Muscle layer of colon (tissue), 2 donors: ENCODE data around the gene CRYBB2.
"Not testable (repeated sequence)": the region's sequence is repeated elsewhere in the genome, so short reads cannot be mapped to it uniquely, and the experiment has no call there.

ENCODE experiments used
- H3K27ac ChIP-seq: one replicate; pipeline ENCODE4 v1.7.0; 2013; ENCODE audit warnings: low read depth, mild to moderate bottlenecking, low read length, moderate library complexity
- H3K27me3 ChIP-seq, 2 donors: one replicate each; pipeline ENCODE4 v1.7.0; 2013; ENCODE audit warnings: low read length in 2 of 2, mild to moderate bottlenecking in 2 of 2; ENCODE audit not compliant: insufficient read depth in 2 of 2, control insufficient read depth in 1 of 2
- H3K36me3 ChIP-seq: one replicate; pipeline ENCODE4 v1.7.0; 2013; ENCODE audit warnings: mild to moderate bottlenecking, low read length; ENCODE audit not compliant: insufficient read depth
- H3K4me1 ChIP-seq: one replicate; pipeline ENCODE4 v1.7.0; 2013; ENCODE audit warnings: mild to moderate bottlenecking, low read length; ENCODE audit not compliant: insufficient read depth
- H3K4me3 ChIP-seq, 2 donors: one replicate each; pipeline ENCODE4 v1.7.0; 2013; ENCODE audit warnings: low read length in 2 of 2, low read depth in 1 of 2, mild to moderate bottlenecking in 1 of 2, moderate library complexity in 1 of 2
- H3K9ac ChIP-seq: one replicate; pipeline ENCODE4 v1.7.0; 2013; ENCODE audit warnings: low read length
- H3K9me3 ChIP-seq: one replicate; pipeline ENCODE4 v1.7.0; 2013; ENCODE audit warnings: mild to moderate bottlenecking, low read length
- donor health status: abdominal sarcoma.
- donor health status: Adenocarcinoma of cecum.

CRYBB2 gene, protein sequence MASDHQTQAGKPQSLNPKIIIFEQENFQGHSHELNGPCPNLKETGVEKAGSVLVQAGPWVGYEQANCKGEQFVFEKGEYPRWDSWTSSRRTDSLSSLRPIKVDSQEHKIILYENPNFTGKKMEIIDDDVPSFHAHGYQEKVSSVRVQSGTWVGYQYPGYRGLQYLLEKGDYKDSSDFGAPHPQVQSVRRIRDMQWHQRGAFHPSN

DNA sequence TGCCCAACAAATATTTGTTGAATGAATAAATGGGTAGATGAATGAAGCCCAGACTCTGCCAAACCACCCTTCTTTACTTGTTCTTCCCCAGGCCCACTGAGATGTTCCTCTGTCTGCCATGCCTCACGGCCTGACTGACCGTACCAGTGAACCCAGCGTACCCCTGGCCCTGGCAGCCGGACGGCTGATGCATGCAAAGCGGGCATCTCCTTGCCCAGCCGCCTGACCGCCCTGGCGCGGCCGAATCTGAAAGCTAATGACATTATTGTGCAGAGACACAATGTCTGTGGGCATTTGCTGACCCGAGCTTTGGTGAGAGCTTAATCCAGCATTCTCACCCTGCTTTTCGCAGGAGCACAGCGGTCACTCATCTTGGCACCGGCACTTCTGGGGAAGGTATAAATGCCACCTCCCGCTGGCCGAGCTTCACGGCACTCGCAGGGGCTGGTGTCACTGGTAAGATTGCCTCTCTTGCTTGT lies at the start of gene CRYBB2:
Gene CRYBB2, plus strand, starts transcription at position 429 of the 479 bp plus-strand sequence. CDS start 1,791 bp downstream, outside the sequence.
- Histone ChIP-seq H3K27me3 (no peaks in the 10 kb centered on the region), H3K9ac (no peak within 1 kb of the TSS), H3K36me3 (no peaks in the 10 kb centered on the region), H3K4me1 (no peaks in the 10 kb centered on the region), H3K9me3 (no peaks in the 10 kb centered on the region), H3K4me3 (no peak within 1 kb of the TSS), H3K27ac (no peak within 1 kb of the TSS)

DNA sequence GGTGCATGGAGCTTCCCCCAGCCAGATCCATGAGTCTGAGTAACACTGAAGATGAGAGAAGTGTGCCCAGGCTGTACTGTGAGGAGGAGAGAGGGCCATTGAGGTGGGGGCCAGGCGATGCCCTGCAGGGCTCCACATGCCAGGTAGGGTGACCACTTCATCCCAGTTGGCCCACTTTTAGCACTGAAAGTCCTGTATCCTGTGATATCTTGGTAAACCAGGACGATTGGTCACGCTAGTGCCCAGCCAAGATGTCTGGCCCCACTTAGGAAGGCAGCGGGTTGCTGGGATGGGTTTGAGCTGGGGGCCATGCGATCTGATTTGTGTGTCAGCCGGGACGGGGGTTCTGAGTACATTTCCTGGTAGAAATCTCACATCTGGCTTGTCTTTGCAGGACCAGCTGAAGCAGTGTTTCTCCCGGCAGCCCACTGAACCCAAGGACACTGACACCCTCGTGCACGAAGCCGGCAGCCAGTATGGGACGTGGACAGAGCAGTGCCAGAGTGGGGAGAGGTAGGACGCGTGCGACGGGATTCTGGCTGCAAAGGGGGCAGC lies 48.9 kb upstream of the CRYBB2 start:
- no peak overlapping the region for H3K9ac ChIP-seq
- H3K4me3 ChIP-seq: no peak overlapping the region
- H3K27me3 ChIP-seq: no peaks in the 10 kb centered on the region
- H3K4me1 ChIP-seq: peaks cover 13% of the 10 kb centered on the region
- peaks cover 12% of the 10 kb centered on the region for H3K36me3 ChIP-seq
- H3K9me3 ChIP-seq: no peaks in the 10 kb centered on the region
- no peak overlapping the region for H3K27ac ChIP-seq

DNA sequence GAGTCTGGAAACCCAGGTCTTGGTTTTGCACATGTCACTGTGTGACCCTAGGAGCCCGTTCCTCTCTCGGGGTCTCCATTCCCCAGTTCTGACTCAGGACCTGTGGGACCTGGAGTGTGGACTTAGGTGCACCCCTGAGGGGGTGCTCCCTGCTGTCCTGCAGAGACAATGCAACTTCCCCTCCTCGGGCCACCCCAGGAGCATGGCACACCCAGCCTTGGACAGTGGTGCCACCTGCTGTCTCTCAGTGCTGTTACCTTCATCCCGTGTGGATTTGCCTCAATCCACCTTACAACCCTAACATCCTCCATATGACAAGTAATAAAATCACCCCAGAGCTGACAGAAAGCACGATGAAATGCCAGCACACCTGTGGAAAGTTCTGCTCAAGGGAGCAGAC lies 47.3 kb upstream of the CRYBB2 start:
- Histone ChIP-seq H3K36me3 (peaks cover 12% of the 10 kb centered on the region), H3K9me3 (no peaks in the 10 kb centered on the region), H3K4me3 (no peak overlapping the region), H3K9ac (no peak overlapping the region), H3K27ac (no peak overlapping the region), H3K4me1 (no peaks in the 10 kb centered on the region), H3K27me3 (no peaks in the 10 kb centered on the region)

DNA sequence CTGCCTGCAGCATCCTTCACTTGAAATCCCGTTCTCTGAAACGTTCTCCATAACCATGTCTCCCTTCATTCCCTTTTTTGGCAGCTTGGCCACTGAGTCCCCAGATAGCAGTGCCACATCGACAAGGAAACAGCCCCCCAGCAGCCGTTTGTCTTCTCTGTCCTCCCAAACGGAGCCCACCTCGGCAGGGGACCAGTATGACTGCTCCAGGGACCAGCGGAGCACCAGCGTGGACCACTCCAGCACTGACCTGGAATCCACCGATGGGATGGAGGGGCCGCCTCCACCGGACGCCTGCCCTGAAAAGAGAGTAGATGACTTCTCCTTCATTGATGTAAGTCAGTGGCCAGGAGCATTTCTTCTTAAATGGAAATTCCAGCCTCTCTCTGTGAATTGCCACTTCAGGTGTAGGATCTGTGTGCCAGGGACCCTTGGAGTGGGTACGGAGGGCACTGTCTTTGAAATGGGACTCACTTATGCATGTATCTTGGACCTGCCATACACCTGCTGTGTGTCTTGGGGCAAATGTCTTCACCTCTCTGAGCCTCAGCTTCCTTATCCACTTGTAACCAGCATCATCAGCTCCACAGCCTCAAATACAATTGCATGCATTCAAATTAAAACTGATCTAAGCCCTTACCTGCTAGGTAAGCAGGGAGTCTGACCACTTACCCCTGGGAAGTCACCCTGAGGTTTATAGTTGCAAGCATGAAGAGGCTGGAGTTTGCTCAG lies 45.1 kb upstream of the CRYBB2 start:
- Histone ChIP-seq H3K4me1 (no peaks in the 10 kb centered on the region), H3K36me3 (peaks cover 12% of the 10 kb centered on the region), H3K27me3 (no peaks in the 10 kb centered on the region), H3K4me3 (no peak overlapping the region), H3K9ac (no peak overlapping the region), H3K9me3 (no peaks in the 10 kb centered on the region), H3K27ac (no peak overlapping the region)

DNA sequence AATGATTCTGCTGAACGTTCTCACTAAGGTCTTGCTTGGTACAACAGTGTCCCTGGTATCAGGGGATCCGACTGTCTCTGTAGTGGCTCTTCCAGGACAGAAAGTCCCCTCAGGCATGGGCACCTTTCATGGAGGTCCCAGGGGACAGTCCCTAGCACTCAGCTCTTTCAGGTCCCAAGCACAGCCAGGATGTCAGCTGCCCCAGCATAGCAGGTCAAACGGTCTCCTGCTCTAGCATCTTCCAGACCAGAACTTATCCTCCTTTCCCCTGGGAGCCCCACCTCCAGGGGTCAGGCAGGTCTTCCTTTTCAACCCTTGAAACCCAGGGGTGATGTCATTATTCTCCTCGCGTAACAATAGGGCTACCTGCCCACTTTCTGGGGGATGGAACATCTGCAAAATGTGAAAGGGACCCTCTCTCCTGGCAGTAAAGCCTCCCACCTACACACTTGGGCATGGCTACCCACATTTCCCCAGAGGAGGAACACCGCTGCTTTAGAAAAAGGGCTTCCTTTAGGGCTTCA lies 44.5 kb upstream of the CRYBB2 start:
- Histone ChIP-seq H3K4me1 (no peaks in the 10 kb centered on the region), H3K27ac (no peak overlapping the region), H3K9me3 (no peaks in the 10 kb centered on the region), H3K27me3 (no peaks in the 10 kb centered on the region), H3K4me3 (no peak overlapping the region), H3K36me3 (peaks cover 12% of the 10 kb centered on the region), H3K9ac (no peak overlapping the region)

DNA sequence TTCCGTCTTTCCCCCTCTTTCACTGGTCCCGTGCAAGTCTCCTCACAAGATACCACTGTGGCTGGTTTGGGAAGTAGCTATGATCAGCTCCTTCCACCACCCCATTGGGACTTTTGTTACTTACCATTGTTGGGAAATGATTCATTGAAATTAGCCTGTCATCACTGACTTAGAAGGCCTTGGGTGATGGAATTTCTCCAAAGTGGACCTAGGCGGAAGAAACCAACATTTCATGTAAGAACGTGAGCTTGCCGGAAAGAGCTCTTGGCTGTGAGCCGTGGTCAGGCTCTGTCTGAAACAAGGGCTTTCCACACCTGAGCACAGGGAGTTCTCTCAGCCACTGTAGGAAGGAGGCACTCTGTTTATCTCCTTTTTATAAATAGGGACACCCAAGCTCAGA lies 43.3 kb upstream of the CRYBB2 start:
- no peak overlapping the region for H3K27ac ChIP-seq
- H3K9ac ChIP-seq: no peak overlapping the region
- H3K27me3 ChIP-seq: no peaks in the 10 kb centered on the region
- no peaks in the 10 kb centered on the region for H3K9me3 ChIP-seq
- peaks cover 12% of the 10 kb centered on the region for H3K36me3 ChIP-seq
- no peak overlapping the region for H3K4me3 ChIP-seq
- no peaks in the 10 kb centered on the region for H3K4me1 ChIP-seq

DNA sequence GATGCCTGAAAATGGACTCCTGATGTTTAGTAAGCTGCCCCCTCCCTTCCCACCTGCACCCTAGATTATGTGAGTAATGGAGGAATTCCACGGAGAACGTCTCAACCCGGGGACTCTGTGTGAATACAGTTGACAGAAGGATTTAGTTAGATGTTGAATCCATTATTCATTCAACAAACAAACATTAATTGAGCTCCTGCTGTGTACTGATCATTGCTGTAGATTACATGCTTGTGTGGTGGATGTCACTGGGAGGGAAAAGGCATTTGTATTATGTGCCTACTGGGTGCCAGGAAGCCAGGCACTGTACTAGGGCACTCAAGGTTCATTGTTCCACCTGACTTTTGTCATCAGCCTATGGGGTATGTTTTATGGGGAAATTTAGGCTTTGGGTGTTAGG lies 42.6 kb upstream of the CRYBB2 start:
- no peaks in the 10 kb centered on the region for H3K9me3 ChIP-seq
- no peaks in the 10 kb centered on the region for H3K4me1 ChIP-seq
- peaks cover 12% of the 10 kb centered on the region for H3K36me3 ChIP-seq
- no peak overlapping the region for H3K4me3 ChIP-seq
- H3K9ac ChIP-seq: no peak overlapping the region
- H3K27me3 ChIP-seq: no peaks in the 10 kb centered on the region
- no peak overlapping the region for H3K27ac ChIP-seq

DNA sequence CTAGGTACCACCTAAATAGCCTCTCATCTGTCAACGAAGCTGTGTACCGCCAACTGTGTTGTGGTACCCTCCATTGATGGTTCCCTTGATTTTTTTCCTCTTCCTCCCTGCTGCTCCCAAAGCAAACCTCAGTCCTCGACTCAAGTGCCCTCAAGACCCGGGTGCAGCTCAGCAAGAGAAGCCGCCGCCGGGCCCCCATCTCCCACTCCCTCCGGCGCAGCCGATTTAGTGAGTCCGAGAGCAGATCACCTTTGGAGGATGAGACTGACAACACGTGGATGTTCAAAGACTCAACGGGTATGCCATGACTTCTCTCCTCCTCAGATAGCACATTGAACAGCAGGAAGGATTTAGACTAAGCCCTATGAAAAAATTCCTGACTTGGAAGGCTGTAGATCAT lies 42.2 kb upstream of the CRYBB2 start:
- Histone ChIP-seq H3K36me3 (peaks cover 12% of the 10 kb centered on the region), H3K4me3 (no peak overlapping the region), H3K27me3 (no peaks in the 10 kb centered on the region), H3K9ac (no peak overlapping the region), H3K27ac (no peak overlapping the region), H3K9me3 (no peaks in the 10 kb centered on the region), H3K4me1 (no peaks in the 10 kb centered on the region)

DNA sequence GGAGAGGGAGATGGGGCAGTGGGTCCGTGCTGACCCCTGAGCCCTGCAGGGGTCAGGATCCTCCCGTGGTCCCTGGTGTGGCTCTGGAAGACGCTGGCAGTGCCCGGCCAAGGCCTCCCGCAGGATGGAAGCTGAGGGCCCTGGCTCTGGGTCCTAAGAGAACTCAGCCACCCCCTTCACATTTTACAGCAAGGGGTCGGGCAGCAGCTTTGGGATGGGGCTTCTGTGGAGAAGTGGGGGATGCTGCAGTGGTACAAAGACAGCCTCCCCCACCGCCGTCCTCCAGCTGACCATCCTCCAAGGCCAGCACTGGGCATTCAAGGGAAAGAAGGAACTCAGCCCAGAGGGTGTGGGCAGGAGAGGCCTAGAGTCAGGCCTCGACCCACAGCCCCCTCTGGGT lies 41.5 kb upstream of the CRYBB2 start:
- peaks cover 12% of the 10 kb centered on the region for H3K36me3 ChIP-seq

DNA sequence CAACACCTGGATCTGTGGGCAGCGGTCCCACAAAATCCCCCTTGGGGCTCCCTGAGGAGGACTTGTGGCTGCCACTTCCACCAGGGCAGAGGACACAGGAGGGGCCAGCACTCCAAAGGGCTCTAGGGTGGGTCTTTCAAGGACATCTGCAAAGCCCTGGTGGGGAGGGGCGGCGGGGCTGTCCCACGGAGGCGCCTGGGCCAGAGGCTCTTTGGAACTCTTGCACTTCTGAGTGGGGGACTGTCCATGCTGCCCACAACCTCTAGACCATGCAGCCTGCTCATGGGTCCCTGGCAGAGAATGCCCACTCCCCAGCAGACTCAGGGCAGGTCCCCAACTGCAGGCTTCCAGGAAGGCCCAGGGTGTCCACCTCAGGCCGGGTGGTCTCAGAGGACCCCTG lies 41.1 kb upstream of the CRYBB2 start:
- H3K9me3 ChIP-seq, H3K9ac ChIP-seq, H3K4me3 ChIP-seq, H3K27ac ChIP-seq, H3K27me3 ChIP-seq, H3K4me1 ChIP-seq: not testable (repeated sequence)
- H3K36me3 ChIP-seq: peaks cover 12% of the 10 kb centered on the region

More for the DNA sequence above, 41.5 kb upstream of the CRYBB2 start:
- Histone ChIP-seq H3K4me1 (no peaks in the 10 kb centered on the region), H3K4me3 (no peak overlapping the region), H3K27me3 (no peaks in the 10 kb centered on the region), H3K9me3 (no peaks in the 10 kb centered on the region), H3K9ac (no peak overlapping the region), H3K27ac (no peak overlapping the region)

DNA sequence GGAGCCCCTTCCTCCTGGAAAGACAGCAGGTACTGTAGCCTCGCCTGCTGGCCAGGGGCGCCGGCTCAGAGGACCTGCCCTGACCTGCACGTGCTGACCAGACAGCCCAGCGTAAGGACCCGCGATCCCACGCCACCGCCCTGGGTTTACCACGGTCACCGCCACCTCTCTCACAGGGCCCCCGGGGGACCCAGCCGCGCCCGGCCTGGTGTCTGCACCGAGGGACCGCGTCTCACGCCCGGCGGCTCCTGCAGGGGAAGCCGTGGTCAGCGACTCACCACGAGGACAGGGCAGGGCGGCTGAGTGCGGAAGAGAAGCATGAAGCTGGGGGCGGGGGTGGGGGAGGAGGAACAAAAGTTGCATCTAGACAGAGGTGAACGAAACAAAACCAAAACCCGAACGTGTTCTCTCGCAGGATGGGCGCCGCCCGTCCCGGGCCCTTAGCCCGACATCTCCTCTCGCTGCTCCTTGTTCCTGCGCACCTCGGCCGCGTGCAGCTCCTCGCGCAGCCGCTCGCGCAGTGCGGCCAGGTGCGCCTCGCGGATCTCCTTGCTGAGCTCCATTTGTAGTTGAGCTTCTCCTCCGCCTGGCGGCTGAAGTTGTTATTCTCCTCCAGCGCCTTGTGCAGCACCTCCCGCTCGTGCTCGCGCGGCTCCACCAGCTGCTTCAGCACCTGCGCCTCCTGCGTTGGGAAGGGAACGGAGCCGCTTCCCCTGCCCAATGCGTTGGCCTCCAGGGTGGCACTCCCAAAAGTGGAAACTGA lies 40.4 kb upstream of the CRYBB2 start:
- peaks cover 12% of the 10 kb centered on the region for H3K36me3 ChIP-seq
- not testable (repeated sequence) for H3K27me3 ChIP-seq, H3K9me3 ChIP-seq, H3K27ac ChIP-seq, H3K4me1 ChIP-seq, H3K9ac ChIP-seq, H3K4me3 ChIP-seq
